Stimulated activated CD4-positive, alpha-beta T cell treated with anti-CD3 and anti-CD28 coated beads, TNF-alpha, amount 100 ng/mL, for 4 hours (primary cell): ENCODE results near the gene MID1.

Experiments used
- DNase-seq, 3 experiments: peaks; one replicate each; pipeline ENCODE4 v3.0.0-alpha.2; 2020; ENCODE audit warnings: low read depth in 3 of 3

The MID1 gene

GRCh38 chrX:10577853-10578252 lies 42.5 kb downstream of the MID1 start:
- DNase-seq = no peak

GRCh38 chrX:10576777-10577447 lies 43.5 kb downstream of the MID1 start:
- DNase-seq = no peak

GRCh38 chrX:10576186-10576585 lies 44.2 kb downstream of the MID1 start:
- no peak for DNase-seq

- DNase-seq = no peak
Measured at GRCh38 chrX:10574663-10575062, 45.7 kb downstream of the MID1 start.

- DNase-seq = no peak
Measured at GRCh38 chrX:10571260-10571659, 49.1 kb downstream of the MID1 start.

- no peak for DNase-seq
Measured at GRCh38 chrX:10570601-10571000, 49.8 kb downstream of the MID1 start.

- no peak for DNase-seq
Measured at GRCh38 chrX:10569946-10570345, 50.4 kb downstream of the MID1 start.

GRCh38 chrX:10568428-10568827 lies 52.0 kb downstream of the MID1 start:
- DNase-seq = no peak

GRCh38 chrX:10567136-10567535 lies 53.2 kb downstream of the MID1 start:
- DNase-seq = no peak

- no peak for DNase-seq
Measured at GRCh38 chrX:10566716-10567097, 53.7 kb downstream of the MID1 start.

GRCh38 chrX:10564484-10564883 lies 55.9 kb downstream of the MID1 start:
- no peak for DNase-seq

- DNase-seq = no peak
Measured at GRCh38 chrX:10557166-10557565, 63.2 kb downstream of the MID1 start.

GRCh38 chrX:10556405-10556804 lies 64.0 kb downstream of the MID1 start:
- DNase-seq = no peak

- no peak for DNase-seq
Measured at GRCh38 chrX:10555846-10556245, 64.5 kb downstream of the MID1 start.

- no peak for DNase-seq
Measured at GRCh38 chrX:10554612-10555270, 65.6 kb downstream of the MID1 start.

- no peak for DNase-seq
Measured at GRCh38 chrX:10549280-10549679, 71.1 kb downstream of the MID1 start.

- no peak for DNase-seq
Measured at GRCh38 chrX:10548688-10549087, 71.7 kb downstream of the MID1 start.

GRCh38 chrX:10545882-10546281 lies 74.5 kb downstream of the MID1 start:
- no peak for DNase-seq

- DNase-seq = no peak
Measured at GRCh38 chrX:10542586-10542985, 77.8 kb downstream of the MID1 start.

GRCh38 chrX:10538831-10539230 lies 81.6 kb downstream of the MID1 start:
- DNase-seq = no peak

- DNase-seq = no peak
Measured at GRCh38 chrX:10537308-10537707, 83.1 kb downstream of the MID1 start.

GRCh38 chrX:10536744-10537143 lies 83.6 kb downstream of the MID1 start:
- DNase-seq = no peak

- DNase-seq = no peak
Measured at GRCh38 chrX:10534611-10535010, 85.8 kb downstream of the MID1 start.
